Caco-2 (cell line): ENCODE data around the gene FOXC1. TPM values are rescaled to one million over a fixed set of nuclear protein-coding genes. Genes with fewer than 3 reads are reported as not detected.

Source experiments
- BruUV-seq: library from RNA; stranded (reverse); fragments of 400-500 nt; replicated peaks from 2 replicates; lab custom pipeline; 2021; lab: Mats Ljungman, UMichigan
- CTCF ChIA-PET: fragments of 300-600 bp; sonication (Branson Sonifier 250); formaldehyde crosslinking; loops from one replicate; lab custom pipeline; 2022; ENCODE audit warnings: antibody characterized with exemption; lab: Charles Lee
- POLR2A ChIA-PET: fragments of 300-600 bp; sonication (Branson Sonifier 250); formaldehyde crosslinking; loops from one replicate; lab custom pipeline; 2022; ENCODE audit warnings: antibody characterized with exemption; lab: Charles Lee
- DNase-seq, 2 experiments: peaks; one replicate each; pipeline versions ENCODE4 v3.0.0 to v3.0.0-alpha.2; 2020 to 2022
- H3K27me3 ChIP-seq: replicated peaks from 2 replicates; pipeline ENCODE4 v1.6.0; 2011; ENCODE audit warnings: low read length; ENCODE audit not compliant: control insufficient read depth, insufficient read depth
- H3K36me3 ChIP-seq: 2 replicates; pipeline ENCODE4 v1.5.1; 2011; ENCODE audit warnings: low read length; ENCODE audit not compliant: control insufficient read depth, insufficient read depth
- H3K4me1 ChIP-seq: fragments of 250-450 bp; sonication (Bioruptor Pico); 2 replicates; pipeline ENCODE4 v1.5.1; 2020; ENCODE audit warnings: mild to moderate bottlenecking
- H3K4me3 ChIP-seq: 2 replicates; pipeline ENCODE4 v1.5.1; 2011; ENCODE audit warnings: low read depth, mild to moderate bottlenecking, control low read depth, low read length
- H3K9me3 ChIP-seq: fragments of 250-450 bp; sonication (Bioruptor Pico); 2 replicates; pipeline ENCODE4 v1.5.1; 2020; ENCODE audit warnings: mild to moderate bottlenecking, moderate library complexity
- H3K27ac Mint-ChIP-seq: one replicate; pipeline ENCODE4 v1.8.0; 2022; ENCODE audit warnings: mixed read lengths; ENCODE audit not compliant: unreplicated experiment
- H3K27me3 Mint-ChIP-seq: one replicate; pipeline ENCODE4 v1.8.0; 2022; ENCODE audit warnings: mixed read lengths; ENCODE audit not compliant: insufficient read depth, unreplicated experiment
- H3K36me3 Mint-ChIP-seq: one replicate; pipeline ENCODE4 v1.8.0; 2022; ENCODE audit warnings: mild to moderate bottlenecking, mixed read lengths; ENCODE audit not compliant: insufficient read depth, unreplicated experiment
- H3K4me1 Mint-ChIP-seq: one replicate; pipeline ENCODE4 v1.8.0; 2022; ENCODE audit warnings: low read depth, mixed read lengths; ENCODE audit not compliant: unreplicated experiment
- H3K4me3 Mint-ChIP-seq: one replicate; pipeline ENCODE4 v1.8.0; 2022; ENCODE audit warnings: mild to moderate bottlenecking, moderate library complexity, mixed read lengths; ENCODE audit not compliant: unreplicated experiment
- H3K9me3 Mint-ChIP-seq: one replicate; pipeline ENCODE4 v1.8.0; 2022; ENCODE audit warnings: mixed read lengths; ENCODE audit not compliant: unreplicated experiment
- intact Hi-C: fragments of 100-400 bp; cut with micrococcal nuclease; formaldehyde crosslinking; loops from one replicate; pipeline ENCODE4 v1.10.0; 2022; ENCODE audit not compliant: unreplicated experiment
- total RNA-seq: library from RNA; stranded (reverse); gene quantifications from 2 replicates; pipeline ENCODE4 v1.2.3, GENCODE V29; 2022
- TF ChIP-seq, protein P1 (sequence below), 2 experiments: fragments of 200-600 bp in 1 of 2; IDR thresholded peaks; 1 replicate in 1 of 2; 2 replicates in 1 of 2; pipeline versions ENCODE4 v1.5.1 to v1.8.0; 2011 to 2022; ENCODE audit warnings: antibody characterized with exemption in 1 of 2, control low read depth in 1 of 2, inconsistent platforms in 1 of 2, low read depth in 1 of 2, low read length in 1 of 2, mild to moderate bottlenecking in 1 of 2, moderate library complexity in 1 of 2; ENCODE audit not compliant: insufficient read depth in 1 of 2, severe bottlenecking in 1 of 2, unreplicated experiment in 1 of 2

FOXC1 gene
- total RNA-seq, 1 experiment from 2014 or later = 6.8 TPM

DNA sequence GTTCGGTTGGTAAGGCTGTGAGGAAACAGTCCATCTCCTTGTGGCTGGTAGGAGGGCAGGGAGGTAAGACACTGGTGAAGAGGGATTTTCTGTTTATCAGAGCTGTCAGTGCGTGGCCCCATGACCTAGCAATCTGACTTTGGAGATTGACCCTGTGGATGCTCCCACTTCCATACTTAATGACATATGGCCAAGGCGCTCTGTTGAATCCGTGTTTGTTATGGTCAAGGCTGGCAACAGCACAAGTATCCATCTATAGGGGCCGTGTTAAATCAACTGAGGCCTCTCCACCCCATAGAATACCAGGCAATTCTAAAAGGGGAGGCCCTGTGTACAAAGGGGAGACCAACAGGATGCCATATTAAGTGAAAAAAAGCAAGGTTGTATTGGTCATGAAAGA is 25.6 kb upstream of the FOXC1 start:
- Mint-ChIP-seq H3K27me3 (peaks cover 5% of the 10 kb centered on the region), H3K9me3 (no peaks in the 10 kb centered on the region), H3K36me3 (no peaks in the 10 kb centered on the region), H3K27ac (no peak overlapping the region), H3K4me1 (peaks cover 5% of the 10 kb centered on the region), H3K4me3 (no peak overlapping the region)
- Histone ChIP-seq H3K9me3 (no peaks in the 10 kb centered on the region), H3K4me3 (no peak overlapping the region), H3K27me3 (no peaks in the 10 kb centered on the region), H3K36me3 (no peaks in the 10 kb centered on the region), H3K4me1 (peaks cover 4% of the 10 kb centered on the region; the same call in 1 of the 2 replicates)
- no TSS peak for BruUV-seq
- TF ChIP-seq, protein P1, sequence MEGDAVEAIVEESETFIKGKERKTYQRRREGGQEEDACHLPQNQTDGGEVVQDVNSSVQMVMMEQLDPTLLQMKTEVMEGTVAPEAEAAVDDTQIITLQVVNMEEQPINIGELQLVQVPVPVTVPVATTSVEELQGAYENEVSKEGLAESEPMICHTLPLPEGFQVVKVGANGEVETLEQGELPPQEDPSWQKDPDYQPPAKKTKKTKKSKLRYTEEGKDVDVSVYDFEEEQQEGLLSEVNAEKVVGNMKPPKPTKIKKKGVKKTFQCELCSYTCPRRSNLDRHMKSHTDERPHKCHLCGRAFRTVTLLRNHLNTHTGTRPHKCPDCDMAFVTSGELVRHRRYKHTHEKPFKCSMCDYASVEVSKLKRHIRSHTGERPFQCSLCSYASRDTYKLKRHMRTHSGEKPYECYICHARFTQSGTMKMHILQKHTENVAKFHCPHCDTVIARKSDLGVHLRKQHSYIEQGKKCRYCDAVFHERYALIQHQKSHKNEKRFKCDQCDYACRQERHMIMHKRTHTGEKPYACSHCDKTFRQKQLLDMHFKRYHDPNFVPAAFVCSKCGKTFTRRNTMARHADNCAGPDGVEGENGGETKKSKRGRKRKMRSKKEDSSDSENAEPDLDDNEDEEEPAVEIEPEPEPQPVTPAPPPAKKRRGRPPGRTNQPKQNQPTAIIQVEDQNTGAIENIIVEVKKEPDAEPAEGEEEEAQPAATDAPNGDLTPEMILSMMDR (IDR thresholded peaks at IDR 0.05; ENCODE audit: insufficient read depth in 1 of 2, low read depth in 1 of 2, low read length in 1 of 2, severe bottlenecking in 1 of 2, unreplicated experiment in 1 of 2) = no peak
- CTCF ChIA-PET = no interaction called here
- POLR2A ChIA-PET = no interaction called here
- intact Hi-C loops = no loop called here
- DNase-seq = no peak

- CTCF ChIA-PET = no interaction called here
- Mint-ChIP-seq H3K9me3 (no peaks in the 10 kb centered on the region), H3K27me3 (peaks cover 2% of the 10 kb centered on the region), H3K4me3 (no peak overlapping the region), H3K4me1 (peaks cover 13% of the 10 kb centered on the region), H3K36me3 (no peaks in the 10 kb centered on the region), H3K27ac (no peak overlapping the region)
- no peak for DNase-seq
- intact Hi-C loops = no loop called here
- BruUV-seq = no TSS peak
- POLR2A ChIA-PET = no interaction called here
- TF ChIP-seq, protein P1 (IDR thresholded peaks at IDR 0.05; ENCODE audit: insufficient read depth in 1 of 2, low read depth in 1 of 2, low read length in 1 of 2, severe bottlenecking in 1 of 2, unreplicated experiment in 1 of 2) = no peak
- no peak overlapping the region for H3K4me3 ChIP-seq
- H3K4me1 ChIP-seq = peaks cover 10% of the 10 kb centered on the region; the same call in 1 of the 2 replicates
- no peaks in the 10 kb centered on the region for H3K36me3 ChIP-seq
- no peaks in the 10 kb centered on the region for H3K27me3 ChIP-seq
- no peaks in the 10 kb centered on the region for H3K9me3 ChIP-seq
Observed at GRCh38 chr6:1584996-1585668, 24.6 kb upstream of the FOXC1 start.

DNA sequence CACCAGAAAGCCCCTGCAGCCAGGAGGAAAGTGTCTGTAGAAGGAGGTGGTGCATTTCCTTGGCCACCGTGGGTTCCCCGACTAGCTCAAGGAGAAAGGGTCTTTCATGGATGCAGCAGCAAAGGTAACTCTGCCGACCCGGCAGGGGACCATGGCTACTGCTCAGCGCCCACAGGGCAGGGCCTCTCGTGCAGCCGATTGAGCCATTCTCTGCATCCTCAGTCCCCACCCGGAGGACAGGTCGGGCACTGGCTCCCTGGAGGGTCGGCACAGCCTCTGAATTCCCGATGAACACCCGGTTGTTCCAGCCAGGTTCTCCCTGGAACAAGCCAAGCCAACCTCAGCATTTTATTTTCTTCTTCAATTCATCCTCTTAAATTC is 24.1 kb upstream of the FOXC1 start:
- Histone ChIP-seq H3K4me1 (peaks cover 10% of the 10 kb centered on the region; the same call in 1 of the 2 replicates), H3K36me3 (no peaks in the 10 kb centered on the region), H3K9me3 (no peaks in the 10 kb centered on the region), H3K27me3 (no peaks in the 10 kb centered on the region), H3K4me3 (no peak overlapping the region)
- H3K27ac Mint-ChIP-seq = no peak overlapping the region
- H3K4me1 Mint-ChIP-seq = peaks cover 13% of the 10 kb centered on the region
- H3K36me3 Mint-ChIP-seq = no peaks in the 10 kb centered on the region
- intact Hi-C loops = no loop called here
- ChIA-PET CTCF (no interaction called here), POLR2A (no interaction called here)
- no peaks in the 10 kb centered on the region for H3K9me3 Mint-ChIP-seq
- peaks cover 2% of the 10 kb centered on the region for H3K27me3 Mint-ChIP-seq
- no peak for DNase-seq
- H3K4me3 Mint-ChIP-seq = no peak overlapping the region
- no TSS peak for BruUV-seq
- TF ChIP-seq, protein P1 (IDR thresholded peaks at IDR 0.05; ENCODE audit: insufficient read depth in 1 of 2, low read depth in 1 of 2, low read length in 1 of 2, severe bottlenecking in 1 of 2, unreplicated experiment in 1 of 2) = no peak
